Activated CD4-positive, alpha-beta T cell treated with anti-CD3 and anti-CD28 coated beads for 48 hours (primary cell): Measurements from ENCODE around the gene JTB.

Experiments
- DNase-seq: peaks from one replicate; pipeline ENCODE4 v3.0.0-alpha.2; 2020

Gene JTB

DNA sequence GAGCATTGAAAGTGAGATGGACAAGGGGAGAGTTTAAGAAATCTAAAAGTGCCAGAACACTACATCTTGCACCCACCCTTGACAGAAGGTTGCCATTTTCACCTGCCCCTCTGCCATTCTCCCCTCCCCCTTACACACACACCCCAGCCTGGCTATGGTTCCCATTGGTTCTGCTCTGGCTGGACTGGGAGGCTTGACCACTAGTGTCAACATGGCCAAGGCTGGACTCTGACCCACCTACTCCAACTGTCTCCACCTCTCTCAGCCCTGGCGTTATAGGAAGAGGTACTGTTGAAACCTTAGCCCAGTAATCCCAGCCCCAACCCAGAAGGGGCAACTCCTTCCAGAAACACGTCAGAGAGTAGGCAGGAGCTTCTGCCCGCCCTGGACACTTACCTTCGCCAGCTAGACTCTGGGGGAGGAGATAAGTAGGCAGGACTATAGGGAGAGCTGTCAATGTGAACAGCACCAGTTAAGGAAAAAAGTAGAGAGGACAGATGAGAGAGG, 23.6 kb downstream of the JTB start:
- DNase-seq, result no peak

DNA sequence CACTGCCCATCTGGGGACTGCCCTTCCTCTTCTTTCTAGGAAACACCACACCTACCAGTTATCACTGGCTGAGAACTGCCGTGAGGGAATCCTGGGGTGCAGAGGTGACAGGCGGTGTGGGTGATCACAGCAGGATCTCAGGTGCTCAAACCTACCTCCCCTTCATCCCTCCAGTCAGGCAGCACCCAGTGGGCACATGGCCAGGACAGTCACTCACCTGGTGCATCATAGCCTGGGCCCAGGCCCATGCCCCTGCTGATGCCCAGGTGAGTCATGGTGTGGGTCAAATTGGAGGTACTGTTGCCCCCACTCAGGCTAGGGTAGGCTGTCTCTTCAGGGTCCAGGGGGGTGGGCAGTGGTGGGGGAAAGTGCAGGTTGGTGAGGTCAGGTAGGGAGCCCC, 25.7 kb downstream of the JTB start:
- DNase-seq, result no peak

DNA sequence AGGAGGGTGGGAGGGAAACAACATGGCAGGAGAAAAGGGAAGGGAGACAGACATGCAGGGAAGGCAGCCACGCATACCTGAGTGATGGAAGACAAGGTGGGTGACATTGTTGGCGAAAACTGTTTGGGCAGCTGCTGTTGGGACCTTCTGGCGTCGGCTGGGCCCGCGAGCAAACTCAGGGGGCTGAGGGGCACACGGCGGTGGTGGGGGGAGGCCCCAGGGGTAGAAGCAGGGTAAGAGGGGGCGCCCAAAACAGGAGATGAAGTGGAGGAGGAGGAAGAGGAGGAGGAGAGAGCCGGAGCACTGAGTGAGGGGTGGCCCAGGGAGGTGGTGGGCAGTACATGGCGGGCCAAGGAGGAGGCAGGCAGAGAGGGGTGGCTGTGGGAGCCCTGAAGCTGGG, 26.3 kb downstream of the JTB start:
- DNase-seq, result no peak

DNA sequence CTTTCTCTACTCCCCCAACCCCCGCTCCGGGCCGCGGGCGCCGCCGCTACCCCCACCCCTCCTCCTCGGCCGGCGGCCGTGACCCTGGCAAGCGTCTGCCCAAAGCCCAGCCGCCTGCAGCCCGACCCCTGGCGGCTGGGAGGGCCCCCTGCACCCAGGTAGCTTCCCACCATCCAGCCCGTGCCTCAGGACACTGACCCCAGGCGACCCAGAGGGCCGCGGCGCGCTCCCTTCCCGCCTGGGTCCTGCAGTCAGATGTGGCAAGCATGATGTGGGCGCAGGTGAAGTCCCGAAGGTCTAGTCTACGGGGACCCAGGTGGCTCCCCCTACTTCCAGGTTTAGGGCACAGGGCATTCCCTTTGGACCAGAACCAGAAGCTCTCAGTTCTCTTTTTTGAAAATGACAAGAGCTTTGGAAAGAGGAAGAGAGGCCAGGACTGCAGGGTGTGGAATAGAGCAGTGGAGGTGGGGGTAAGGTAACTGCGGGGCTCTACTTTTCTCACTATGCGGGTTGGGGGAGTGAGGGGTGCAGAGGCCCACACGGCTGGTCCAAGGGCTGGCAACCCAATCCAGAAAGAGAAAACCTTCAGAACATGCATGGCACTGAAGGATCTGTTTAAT, 30.7 kb downstream of the JTB start, which contains the start of gene DENND4B:
DENND4B (minus strand) TSS at position 97 of the 620 bp plus-strand sequence. CDS start 2,344 bp downstream, outside the sequence.
- DNase-seq, result peak; percentile 81

DNA sequence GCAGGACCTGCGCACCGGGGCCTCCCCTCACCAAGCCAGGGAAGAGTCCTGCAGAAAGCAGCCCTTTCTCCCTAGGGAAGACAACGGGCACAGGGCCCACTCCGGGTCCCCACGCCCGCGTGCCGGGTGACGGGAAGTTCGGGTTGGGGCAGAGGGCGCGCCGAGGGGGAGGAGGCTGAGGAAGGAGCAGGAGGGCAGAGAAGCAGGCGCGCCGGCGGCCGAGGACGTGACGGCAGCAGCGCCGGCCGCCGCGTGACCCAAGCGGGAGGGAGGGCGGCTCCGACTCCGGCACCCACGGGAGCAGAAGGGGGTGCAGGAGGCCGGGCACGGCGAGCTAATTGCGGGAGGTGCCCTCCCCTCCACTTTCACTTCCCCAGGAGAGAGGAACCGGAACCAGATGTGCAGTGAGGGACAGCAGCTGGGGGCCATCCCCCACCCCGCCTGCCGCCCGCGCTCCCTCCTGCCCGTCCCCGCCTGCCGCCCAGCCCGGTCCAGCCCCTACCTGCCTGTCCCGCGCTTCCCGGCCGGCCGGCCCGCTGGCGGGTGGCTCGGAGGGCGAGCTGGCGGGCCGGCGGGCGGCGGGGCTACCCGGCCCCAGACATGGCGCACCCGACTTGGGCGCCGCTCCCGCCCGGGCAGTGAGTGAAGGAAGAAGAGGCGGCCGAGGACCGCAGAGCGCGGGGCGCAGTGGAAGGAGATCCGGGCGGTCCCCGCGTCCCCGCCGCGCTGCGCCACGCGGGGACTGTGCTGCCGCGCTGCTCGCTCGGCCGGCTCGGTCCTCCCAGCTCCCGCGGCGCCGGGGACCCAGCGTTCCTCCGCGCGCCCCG, 31.5 kb downstream of the JTB start:
- DNase-seq, result peak; percentile 79

DNA sequence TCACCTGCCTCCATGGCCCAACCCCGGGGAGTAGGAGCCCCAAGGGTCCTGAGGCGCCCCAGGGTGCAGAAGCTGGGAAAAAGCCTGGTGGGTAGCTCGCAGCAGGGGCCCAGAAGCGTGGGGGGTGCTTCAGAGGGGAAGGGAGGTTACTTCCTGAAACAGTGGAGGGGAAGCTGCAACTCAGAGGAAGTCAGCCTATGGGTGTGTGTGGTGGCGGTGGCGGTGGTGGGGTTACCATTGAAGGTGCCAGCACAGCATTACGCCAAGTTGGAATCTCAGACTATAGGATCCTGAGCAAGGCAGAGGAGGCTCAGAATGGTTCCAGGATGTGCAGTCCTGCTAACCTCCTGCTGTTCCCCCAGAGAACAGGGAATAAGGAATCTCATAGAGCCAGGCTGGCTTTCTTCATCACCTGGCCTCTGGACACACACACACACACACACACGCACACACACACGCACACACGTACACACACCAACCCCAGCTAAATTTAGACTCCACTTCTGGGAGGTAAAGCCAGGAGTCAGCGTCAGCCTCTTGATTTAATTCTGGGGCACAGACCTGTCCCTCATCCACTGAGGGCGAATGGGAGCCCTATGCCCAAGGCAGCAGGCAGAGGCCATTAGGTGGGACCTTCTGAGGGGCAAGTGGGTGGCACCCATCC, 32.2 kb downstream of the JTB start:
- peak; percentile 79 for DNase-seq

DNA sequence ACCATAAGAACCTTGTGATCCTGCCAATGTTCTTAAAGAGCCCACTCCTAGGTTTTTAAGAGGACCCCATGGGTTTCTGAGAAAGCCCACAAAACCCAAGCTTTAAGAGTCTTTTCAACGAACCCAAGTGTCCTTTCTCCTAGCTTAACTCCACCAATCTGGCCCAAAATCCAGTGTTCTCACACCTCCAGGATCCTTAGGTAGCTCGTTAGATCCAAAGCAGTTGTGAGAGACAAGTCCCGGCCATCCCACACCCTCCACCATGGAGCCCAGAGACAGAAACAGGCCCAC, 32.7 kb downstream of the JTB start:
- no peak for DNase-seq

DNA sequence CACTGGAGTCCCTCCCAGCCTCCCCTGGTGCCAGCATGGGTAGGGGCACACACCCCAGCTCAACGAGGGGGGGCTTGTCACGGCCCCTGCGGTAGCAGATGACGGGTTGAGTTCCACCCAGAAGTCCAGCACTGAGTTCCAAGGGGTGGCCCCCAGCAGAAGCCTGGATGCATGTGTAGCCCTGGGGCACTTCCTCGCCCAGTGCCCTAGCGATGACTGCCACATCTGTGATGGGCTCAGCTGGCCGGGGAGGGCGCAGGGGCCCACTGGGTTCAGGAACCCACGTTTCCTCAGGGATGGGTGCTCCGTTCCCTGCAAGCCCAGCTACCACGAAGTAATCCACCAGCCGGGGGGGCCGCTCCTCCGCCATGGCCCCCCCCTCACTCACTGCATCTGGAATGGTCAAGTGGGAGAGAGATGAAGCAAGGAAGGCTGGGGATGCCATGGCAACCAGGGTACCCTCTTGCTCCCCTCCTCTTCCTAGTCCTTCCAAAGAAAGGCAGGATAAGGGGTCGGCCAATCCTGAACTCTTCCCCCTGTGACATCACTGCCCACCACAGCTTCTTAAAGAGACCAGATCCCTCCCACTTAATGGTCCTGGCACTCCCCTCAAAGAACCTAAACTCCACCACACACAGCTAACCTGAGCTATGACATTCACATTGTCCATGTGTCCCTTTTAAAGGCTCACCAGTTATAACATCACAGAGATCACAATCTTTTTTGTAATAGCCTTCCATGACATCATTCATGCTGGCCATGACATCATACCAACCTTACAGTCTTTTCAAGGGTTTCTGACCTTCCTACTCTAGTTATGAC, 33.3 kb downstream of the JTB start:
- DNase-seq, result peak; percentile 32

DNA sequence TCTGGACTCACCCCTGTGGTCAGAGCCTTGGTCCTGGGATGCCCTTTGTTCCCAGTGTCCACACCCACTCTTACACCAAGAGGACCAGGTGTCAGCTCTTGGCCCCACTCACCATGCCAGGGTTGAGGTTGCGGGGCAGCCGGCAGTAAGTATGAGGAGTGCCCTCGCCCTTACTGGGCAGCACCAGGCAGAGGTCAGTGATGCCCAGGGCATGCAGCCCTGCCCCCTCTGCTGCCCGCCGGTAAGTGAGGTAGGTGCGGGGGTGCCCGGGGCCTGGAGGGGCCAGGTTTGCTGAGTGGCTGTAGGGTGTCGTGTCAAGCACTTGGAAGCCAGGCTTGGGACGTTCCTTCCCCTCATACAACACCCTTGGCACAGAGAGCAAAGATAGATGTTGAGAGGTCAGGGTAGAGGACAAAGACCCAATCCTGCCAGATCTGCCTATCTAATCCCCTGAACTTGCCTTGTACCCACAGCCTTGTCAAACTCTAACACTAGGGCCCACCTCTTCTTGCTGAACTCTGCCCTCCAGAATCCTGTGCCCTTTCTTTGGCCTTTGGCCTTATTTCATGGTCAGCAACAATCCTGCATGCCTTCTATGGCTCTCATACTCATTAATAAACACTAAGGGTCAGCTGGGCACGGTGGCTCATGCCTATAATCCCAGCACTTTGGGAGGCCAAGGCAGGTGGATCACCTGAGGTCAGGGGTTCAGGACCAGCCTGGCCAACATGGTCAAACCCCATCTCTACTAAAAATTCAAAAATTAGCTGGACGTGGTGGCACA, 34.5 kb downstream of the JTB start:
- no peak for DNase-seq

DNA sequence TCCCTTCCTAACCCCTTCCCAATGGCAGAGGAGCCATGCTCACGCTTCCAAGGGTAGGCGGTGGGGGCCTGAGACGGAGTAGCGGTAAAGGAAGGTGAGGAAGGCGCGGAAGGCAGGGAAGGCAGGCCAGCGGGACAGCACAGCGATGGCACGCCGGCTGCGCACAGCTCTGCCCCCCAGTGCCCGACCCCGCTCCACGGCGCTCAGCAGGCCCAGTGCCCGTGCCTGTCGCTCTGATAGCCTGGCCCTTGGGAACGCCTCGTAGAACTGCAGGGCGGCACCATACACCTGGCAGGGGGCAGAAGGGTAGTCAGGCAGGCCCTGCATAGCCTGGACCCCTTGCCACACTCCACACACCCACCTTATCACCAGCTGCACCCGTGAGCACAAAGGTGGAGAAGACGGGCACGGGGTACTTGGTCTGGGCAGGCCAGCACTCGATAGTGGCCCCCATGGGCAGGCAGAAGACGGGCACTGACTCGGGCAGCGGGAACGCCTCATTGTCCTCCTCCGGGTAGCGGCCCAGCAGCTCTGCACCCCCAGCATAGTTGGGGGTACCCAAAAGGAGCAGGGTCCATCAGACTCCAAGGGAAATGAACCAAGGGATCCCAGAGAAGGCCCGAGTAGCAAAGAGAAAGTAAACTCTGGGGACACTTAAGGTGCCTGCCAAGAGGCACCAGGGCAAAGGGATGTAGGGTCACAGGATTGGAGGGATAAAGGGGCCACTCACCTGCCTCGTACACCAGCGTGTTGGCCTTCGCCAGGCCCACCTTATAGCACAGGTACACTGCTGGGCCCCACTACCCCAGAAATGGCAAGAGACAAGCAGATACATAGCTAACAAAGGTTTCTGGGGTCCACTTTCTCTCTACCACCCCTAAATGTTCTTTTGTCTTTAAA, 35.4 kb downstream of the JTB start:
- DNase-seq, result no peak

DNA sequence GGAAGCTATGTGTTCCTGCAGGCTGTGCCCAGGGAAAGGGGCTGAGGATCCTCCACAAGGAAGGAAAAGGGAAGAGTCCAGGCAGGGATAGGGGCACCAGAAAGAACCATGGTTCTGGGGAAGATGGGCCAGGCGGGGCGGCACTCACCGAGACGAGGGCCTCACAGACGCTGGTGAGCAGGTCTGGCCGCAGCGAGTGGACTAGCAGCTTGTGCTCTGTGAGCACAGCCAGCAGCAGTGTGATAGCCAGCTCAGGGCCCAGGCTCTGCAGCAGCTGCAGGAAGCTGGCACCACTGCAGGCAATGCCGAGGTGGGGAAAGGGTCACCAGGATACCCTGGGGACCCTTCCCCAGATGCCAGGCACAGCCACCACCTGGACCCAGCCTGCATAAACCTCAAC, 36.7 kb downstream of the JTB start:
- no peak for DNase-seq

DNA sequence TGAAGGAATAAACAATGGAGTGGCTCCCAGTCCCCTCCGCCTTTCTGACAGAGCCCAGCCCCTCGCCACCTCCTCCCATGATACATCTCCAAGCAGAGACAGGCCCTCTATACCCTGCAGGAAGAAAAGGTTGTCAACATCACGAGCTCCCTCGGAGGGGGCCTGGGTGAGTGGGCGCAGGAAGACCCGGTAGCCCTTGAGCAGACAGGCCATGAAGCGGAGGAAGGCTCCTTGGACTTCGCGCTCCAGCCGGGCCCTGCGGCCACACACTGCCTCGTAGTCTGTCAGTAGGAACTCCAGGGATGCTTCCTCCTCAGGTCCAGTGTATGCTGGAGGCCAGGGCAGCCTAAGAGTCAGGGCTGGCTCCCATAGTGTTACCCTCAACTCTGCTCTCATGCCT, 38.0 kb downstream of the JTB start:
- no peak for DNase-seq

DNA sequence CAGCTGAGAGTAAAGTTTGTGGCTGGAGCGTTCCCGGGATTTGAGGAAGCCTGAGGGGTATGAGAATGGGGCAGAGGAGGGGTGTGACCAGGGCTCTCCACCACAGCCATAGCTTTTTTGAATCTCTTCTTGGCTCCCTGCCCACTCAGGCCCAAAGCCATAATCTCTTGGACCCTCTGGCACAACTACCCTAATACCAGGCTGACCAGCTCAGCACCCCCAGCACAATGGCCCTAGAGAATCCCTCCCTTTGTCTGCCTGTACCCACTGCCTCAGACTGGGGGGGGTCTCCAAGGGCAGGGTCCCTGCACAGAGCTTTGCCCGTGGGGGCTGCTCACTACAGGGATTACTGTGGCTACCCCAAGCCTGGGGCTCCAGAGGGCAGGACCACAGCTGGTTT, 38.5 kb downstream of the JTB start:
- no peak for DNase-seq

DNA sequence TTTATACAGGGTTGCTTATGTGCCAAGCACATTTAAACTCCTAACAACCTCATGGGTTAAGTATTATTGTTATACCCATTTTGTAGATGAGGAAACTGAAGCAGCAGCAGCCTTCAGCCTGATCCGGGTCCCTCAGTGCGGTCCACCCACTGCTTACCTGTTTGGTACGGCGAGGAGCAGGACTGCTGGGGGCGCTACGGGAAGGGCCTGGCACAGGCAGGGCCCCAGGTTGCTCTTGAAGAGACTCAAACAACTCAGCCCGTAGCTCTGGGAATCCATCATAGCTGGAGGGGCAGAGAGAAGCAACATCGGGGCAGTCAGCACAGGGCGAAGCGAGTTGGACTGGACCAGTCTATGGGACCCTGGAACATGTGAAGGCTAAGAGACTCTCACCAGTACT, 40.1 kb downstream of the JTB start:
- DNase-seq, result no peak

DNA sequence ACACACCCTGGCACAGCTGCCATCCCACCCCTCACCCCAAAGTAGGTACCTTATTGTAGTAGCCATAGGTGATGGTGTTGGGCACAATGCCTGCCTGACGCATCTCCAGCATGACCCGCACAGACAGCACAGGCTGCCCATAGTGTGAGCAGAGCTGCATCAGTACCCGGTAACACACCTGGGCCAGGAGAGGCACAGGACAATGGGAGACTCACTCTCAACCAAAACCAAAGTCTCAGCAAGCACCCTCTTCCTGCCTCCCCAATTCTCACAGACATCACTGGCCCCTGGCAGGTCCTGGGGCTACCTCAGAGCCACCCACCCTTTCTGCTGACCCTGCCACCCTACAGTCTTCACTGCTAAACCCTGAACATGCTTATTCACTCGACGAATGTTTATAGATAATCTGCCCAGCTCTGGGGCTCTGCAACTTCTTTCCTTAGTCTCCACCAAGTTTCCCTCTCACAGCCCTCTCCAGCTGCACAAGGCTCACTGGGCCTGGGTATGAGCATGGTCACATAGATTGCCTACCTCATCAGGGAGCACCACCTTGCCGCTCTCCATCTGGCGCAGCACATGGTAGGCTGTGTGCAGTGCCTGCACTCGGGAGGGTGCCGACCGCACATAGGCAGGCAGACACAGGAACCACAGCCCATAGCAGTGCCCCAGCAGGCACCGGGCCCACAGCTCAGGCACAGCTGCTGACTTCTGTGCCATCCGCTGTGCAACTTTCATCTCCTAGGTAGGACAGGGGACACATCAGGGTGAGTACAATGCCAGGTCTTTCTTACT, 41.3 kb downstream of the JTB start:
- DNase-seq, result no peak

DNA sequence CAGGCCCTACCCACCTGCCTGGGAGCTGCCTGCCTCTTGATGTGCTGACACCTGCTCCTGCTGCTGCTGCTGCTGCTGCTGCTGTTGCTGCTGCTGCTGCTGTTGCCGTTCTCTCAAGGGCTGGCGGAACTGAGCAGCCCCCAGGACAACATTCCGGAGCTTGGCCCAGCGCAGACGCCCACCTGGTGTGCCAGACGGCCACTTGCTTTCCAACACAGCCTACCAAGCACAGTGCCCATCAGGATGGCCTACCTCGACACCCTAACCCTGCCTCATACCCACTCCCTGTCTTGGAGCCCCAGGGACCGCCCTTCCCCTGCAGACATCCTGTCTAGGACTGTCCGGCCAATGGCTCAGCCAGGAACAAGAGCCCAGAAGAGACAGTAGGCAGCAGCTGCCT, 42.7 kb downstream of the JTB start:
- DNase-seq, result no peak

DNA sequence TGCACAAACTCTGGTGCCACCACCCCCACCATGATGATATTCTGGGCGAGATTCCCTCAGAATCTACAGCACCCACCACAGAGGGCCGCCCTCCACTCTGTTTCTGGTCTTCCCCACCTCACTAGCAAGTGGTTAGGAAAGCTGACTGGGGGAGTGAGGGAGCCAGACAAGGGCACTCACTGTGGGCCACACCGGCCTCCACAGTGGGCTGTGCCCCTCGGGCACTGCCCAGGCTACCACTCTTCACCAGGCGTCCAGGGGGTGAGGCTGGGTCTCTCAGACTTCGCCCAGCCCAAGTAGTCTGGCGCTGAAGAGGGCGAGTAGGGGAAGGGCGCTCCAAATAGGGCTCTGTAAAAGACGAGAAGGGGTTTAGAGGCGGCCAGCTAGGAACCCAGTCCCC, 43.5 kb downstream of the JTB start:
- DNase-seq, result no peak

DNA sequence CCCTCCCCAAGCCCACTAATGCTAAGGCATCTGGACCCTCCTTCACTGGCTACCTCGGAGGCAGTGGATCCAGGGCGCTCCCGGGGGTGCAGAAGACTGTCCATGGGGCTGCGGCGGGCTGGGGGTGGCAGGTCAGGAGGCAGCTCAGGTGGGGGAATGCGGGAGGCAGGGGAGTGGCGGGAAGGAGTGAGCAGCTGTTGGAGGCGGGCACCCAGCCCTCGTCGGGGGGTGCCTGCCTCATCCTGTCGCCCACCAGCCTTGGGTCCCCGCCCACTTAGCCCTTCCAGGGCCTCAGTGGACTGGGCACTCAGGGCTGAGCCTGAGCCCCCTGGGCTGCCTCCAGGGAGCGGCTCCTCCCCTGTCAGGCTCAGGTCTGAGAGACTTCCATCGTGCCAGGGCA, 44.0 kb downstream of the JTB start:
- no peak for DNase-seq

DNA sequence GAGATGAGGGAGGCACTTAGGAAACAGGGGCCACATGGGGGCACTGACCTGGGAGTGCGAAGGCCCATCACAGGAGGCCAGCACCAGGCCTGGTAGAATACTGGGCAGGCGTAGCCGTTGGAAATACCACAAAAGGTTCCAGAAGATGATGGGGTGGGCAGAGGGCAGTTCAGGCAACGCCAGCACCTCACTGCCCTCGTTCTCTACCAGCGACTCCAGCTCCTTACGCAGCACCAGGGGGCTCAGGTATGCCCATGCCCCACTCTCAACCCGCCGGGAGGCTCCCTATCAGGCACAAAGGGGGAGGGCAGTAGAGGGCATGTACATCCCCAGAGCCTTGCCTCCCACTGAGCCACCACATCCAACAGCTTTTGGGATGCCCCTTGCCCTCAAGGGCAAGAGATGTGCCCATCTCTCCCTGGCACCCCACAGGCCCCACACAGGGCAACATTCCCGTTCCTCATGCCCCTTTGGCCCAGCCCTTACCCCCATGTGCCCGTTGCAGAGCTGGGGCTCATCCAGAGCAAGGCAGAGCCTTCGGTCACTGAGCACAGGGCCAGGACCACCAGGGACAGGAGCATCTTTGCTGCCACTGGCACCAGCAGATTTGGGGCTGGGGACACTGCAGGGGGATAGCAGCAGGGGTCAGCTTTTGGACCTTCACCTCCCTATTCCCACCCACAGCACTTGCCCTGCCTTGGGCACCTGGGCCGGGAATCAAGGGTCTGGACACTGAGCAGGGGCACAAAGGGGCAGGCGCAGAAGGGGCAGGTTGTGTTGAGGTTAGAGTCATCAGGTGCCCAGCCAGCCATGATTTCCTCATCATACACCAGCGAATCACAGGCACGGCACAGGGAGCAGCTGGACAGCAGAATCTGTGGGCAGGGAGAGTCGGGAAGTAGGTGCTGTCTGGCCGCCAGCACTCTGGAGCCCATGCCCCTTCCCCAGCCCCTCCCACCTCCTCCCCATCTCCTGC, 45.0 kb downstream of the JTB start:
- DNase-seq, result no peak
